Measurements from ENCODE around the gene SAPCD1.
A peak's percentile ranks its signal among the peaks of the same experiment; 100 is the strongest.

Gene SAPCD1

DNA sequence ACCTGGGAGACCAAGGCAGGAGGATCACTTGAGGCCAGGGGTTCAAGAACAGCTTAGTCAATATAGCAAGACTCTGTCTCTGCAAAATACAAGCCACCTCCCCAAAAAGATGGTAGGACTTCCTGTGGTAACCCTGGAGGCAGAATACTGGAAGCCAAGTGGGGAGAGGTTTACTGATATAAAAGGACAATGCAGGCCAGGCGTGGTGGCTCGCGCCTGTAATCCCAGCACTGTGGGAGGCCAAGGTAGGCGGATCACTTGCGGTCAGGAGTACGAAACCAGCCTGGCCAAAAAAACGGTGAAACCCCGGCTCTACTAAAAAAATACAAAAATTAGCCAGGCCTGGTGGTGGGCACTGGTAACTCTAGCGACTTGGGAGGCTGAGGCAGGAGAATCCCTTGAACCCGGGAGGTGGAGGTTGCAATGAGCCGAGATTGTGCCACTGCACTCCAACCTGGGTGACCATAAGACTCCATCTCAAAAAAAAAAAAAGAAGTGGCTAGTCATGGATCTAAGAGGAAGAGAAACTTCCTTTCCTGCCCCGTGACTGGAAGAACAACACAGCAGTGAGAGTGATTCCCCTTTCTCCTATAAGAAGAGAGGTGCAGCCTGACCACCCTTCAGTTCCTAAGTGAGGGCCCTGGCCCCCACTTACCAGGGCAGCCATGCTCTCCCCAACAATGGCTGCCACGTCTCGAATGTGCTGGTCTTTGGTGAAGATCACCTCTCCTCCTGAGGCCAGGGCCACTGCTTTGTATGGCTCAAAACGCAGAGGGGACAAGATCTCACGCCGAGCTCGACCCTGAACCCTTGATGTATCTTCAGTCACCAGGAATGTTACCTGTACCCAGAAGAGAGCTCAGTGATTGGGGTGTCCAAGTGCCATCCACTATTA lies 6.2 kb downstream of the SAPCD1 start:
- H3K27ac ChIP-seq = no peak overlapping the region
- TF ChIP-seq, protein P1, sequence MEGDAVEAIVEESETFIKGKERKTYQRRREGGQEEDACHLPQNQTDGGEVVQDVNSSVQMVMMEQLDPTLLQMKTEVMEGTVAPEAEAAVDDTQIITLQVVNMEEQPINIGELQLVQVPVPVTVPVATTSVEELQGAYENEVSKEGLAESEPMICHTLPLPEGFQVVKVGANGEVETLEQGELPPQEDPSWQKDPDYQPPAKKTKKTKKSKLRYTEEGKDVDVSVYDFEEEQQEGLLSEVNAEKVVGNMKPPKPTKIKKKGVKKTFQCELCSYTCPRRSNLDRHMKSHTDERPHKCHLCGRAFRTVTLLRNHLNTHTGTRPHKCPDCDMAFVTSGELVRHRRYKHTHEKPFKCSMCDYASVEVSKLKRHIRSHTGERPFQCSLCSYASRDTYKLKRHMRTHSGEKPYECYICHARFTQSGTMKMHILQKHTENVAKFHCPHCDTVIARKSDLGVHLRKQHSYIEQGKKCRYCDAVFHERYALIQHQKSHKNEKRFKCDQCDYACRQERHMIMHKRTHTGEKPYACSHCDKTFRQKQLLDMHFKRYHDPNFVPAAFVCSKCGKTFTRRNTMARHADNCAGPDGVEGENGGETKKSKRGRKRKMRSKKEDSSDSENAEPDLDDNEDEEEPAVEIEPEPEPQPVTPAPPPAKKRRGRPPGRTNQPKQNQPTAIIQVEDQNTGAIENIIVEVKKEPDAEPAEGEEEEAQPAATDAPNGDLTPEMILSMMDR (conservative IDR thresholded peaks at IDR 0.05) = no peak

DNA sequence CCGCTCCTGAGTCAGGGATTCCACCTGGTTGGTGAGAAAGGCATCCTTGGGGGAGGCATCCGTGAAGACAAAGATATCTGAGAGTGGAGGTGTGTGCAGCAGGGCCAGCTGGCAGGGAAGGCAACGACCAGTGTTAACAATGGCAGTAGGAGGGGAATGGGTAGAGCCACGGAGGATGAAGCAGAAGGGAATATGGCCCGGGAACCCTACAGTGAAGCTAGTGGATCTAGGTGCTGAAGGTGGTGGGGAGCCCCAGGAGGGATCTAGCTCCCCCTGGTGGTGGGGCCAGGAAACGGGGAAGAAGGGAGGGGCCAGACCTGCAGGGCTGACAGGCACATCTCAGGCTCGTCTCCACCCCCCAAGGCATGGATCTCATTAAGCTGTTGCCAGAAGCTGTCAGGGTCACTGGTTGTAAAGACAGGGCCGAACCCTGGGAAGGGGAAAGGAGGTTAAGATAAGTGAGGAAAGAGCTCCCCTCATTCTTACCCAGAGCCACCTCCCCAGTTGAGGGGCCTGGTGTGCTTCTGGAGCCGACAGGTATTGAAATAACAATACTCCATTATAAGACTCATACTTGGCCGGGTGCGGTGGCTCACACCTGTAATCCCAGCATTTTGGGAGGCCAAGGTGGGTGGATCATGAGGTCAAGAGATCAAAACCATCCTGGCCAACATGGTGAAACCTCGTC lies 7.4 kb downstream of the SAPCD1 start:
- no peak overlapping the region for H3K27ac ChIP-seq
- TF ChIP-seq, protein P1 (conservative IDR thresholded peaks at IDR 0.05) = peak; percentile 86

DNA sequence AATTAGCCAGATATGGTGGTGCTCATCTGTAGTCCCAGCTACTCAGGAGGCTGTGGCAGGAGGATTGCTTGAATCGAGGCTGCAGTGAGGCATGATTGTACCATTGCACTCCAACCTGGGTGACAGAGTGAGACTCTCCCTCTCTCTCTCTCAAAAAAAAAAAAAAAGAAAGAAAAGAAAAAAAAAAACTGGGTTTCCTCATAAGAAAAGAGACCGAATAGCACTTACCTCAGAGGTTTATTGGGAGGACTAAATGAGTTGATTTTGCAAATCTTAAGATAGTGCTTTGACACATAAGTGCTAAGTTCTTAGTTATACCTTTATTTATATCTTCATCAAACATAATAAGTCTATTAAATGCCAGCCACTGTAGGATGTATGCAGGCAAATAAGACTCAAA lies 8.4 kb downstream of the SAPCD1 start:
- TF ChIP-seq, protein P1 (conservative IDR thresholded peaks at IDR 0.05) = no peak
- no peak overlapping the region for H3K27ac ChIP-seq

DNA sequence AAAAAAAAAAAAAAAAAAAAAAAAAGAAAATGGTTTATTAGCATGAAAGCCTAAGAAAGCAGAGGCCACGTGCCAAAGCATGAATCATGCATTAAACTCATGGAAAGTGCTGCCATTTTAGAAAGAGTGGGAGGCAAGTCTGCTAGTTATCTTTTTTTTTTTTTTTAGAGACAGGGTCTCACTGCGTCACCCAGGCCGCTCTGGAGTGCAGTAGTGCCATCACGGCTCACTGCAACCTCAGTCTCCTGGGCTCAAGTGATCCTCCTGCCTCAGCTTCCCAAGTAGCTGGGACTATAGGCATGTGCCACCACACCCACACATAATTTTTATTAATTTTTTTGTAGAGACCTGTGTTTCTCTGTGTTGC lies 9.5 kb downstream of the SAPCD1 start:
- TF ChIP-seq, protein P1 (conservative IDR thresholded peaks at IDR 0.05) = no peak
- no peak overlapping the region for H3K27ac ChIP-seq

DNA sequence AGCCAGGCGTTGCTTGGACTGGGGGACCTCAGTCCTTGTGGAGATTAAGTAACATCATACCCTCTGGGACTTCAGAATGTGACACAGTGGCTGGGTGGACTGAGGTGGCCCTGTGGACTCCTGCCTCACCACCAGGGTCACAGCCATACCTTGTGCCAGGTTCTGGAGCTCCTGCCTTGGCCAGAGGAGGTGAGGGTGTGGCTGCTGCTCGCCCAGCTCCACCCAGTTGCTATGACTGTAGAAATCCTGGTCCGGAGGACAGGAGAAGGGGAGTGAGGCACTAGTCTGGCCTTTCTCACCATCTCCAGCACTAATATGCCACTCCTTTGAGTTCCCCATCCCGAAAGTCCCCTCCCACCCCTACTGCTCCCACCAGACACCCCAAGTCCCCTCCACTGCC lies 12.7 kb downstream of the SAPCD1 start:
- H3K27ac ChIP-seq = no peak overlapping the region

DNA sequence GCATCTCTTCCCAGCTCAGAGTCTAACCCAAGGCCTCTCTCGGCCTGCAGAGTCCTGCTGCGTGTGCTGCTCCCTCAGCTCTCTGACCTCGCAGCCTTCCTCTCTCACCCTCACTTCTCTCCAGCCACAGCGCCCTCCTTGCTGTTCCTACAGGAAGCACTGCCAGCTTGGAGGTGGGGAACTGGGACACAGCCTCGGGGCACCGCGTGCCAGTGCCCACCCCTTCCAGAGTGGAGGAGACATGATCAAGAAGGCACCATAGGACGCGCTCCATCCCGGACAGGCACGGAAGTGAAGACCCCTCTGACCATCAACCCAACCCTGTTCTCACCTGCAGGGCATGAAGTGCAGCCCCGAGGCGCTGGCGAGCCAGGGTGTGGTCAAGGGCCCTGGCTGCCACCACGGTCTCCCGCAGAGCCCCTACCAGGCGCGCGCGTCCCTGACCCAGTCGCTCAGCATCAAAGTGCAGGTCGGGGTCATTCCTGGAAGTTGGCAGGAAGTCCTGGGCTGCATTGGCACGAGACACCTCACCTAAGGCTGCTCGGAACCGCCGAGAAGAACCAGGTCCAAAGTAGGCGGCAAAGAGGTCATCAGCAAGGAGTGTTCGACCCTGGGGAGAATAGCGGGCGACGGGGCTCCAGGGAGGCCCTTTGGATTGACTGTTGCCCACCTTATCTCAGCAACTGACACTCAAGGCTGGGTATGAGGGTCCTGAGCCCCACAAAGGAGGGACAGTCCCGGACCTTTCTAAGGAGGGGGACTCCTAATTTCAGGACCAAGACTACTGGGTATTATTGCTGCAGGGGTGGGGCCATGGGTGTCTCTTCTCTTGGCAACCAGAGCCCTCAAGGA lies 13.4 kb downstream of the SAPCD1 start:
- H3K27ac ChIP-seq = no peak overlapping the region
- TF ChIP-seq, protein P1 (conservative IDR thresholded peaks at IDR 0.05) = no peak

More for the DNA sequence above, 12.7 kb downstream of the SAPCD1 start:
- TF ChIP-seq, protein P1 (conservative IDR thresholded peaks at IDR 0.05) = no peak

Measured in VCaP (cell line).